ENCODE data around the gene TMEM74B. TPM values are rescaled to one million over a fixed set of nuclear protein-coding genes. Genes with fewer than 3 reads are reported as not detected.

Gene TMEM74B
- total and polyA plus RNA-seq, 2 of the 8 experiments (the other 6 are each of a cell fraction or from before 2014, with no cell fraction given): 4.0 to 6.4 TPM

- TF ChIP-seq HDAC2 (IDR thresholded peaks at IDR 0.05; ENCODE audit: borderline replicate concordance in 1 of 2, low read depth in 2 of 2, low read length in 2 of 2): no peak
- no peak for TF ChIP-seq NRF1 (IDR thresholded peaks at IDR 0.05; ENCODE audit: low read depth, low read length)
- TF ChIP-seq CBX5 (IDR thresholded peaks at IDR 0.05; ENCODE audit: low read depth, low read length): no peak
Observed at GRCh38 chr20:1189827-1190226, 5.0 kb upstream of the TMEM74B start (continued).
